Mammary epithelial cell (primary cell): ENCODE measurements around the gene CELF2.

Source experiments
- EZH2 ChIP-seq: IDR thresholded peaks from 2 replicates; pipeline ENCODE4 v1.6.1; 2012; ENCODE audit warnings: low read length, inconsistent platforms, borderline replicate concordance
- TF ChIP-seq, protein P1 (sequence below), 2 donors: IDR thresholded peaks in 1 of 2; conservative IDR thresholded peaks in 1 of 2; 2 replicates each; pipeline ENCODE4 v1.5.1; 2011 to 2012; ENCODE audit warnings: inconsistent platforms in 2 of 2, low read length in 2 of 2, mild to moderate bottlenecking in 2 of 2, control low read depth in 1 of 2, low read depth in 1 of 2; ENCODE audit not compliant: insufficient read depth in 1 of 2; ENCODE audit errors: extremely low read depth in 1 of 2

DNA sequence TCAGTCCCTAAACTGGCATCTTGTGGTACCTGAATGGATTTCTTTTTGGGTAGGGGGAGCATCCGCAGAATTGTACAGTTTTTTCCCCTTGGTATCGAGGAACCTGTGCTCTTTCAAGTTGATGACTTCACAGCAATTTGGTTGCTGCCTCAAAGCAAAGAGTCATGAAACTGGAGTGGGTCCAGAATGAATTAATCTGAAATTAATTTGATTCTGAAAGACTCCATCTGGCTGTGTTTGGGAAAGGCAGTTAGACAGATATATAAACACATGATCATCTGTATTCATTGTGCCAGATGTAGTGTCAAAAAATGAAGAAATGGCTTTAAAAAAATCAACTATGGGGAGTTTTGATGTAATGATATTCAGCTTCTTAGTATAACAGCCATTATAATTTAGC is 136.1 kb downstream of the CELF2 start:
- TF ChIP-seq, protein P1, sequence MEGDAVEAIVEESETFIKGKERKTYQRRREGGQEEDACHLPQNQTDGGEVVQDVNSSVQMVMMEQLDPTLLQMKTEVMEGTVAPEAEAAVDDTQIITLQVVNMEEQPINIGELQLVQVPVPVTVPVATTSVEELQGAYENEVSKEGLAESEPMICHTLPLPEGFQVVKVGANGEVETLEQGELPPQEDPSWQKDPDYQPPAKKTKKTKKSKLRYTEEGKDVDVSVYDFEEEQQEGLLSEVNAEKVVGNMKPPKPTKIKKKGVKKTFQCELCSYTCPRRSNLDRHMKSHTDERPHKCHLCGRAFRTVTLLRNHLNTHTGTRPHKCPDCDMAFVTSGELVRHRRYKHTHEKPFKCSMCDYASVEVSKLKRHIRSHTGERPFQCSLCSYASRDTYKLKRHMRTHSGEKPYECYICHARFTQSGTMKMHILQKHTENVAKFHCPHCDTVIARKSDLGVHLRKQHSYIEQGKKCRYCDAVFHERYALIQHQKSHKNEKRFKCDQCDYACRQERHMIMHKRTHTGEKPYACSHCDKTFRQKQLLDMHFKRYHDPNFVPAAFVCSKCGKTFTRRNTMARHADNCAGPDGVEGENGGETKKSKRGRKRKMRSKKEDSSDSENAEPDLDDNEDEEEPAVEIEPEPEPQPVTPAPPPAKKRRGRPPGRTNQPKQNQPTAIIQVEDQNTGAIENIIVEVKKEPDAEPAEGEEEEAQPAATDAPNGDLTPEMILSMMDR (conservative IDR thresholded peaks at IDR 0.05 in 1 of 2, IDR thresholded peaks at IDR 0.05 in 1 of 2; ENCODE audit: extremely low read depth in 1 of 2, insufficient read depth in 1 of 2, low read depth in 1 of 2, low read length in 2 of 2): no peak
- no peak for TF ChIP-seq EZH2
